T-helper 1 cell (primary cell): ENCODE measurements around the gene DOCK11.

Experiments used
- DNase-seq, 5 donors: peaks; one replicate each; pipeline ENCODE4 v3.0.0-alpha.2; 2012 to 2020

DOCK11 gene

DNA sequence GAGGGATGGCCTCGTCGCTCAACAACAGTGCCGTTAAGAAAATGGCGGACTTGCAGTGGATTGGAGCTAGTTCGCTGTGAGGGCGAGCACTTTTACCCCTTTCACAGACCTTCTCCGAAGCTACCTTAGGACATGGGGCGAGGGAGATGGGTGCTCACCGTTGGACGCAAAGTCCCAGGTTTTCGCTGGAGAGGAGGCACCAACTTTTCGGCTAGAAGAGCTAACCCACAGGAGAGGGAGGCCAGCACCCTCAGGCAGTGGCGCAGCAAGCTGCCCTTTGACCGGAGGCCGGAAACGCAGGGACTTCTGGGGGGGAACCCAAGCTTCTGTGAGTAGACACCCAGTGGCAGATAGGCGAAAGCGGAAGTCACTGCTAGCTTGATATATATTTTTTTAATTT is 138.7 kb downstream of the DOCK11 start:
- no peak for DNase-seq

GRCh38 chrX:118637997-118638396 is 142.4 kb downstream of the DOCK11 start:
- DNase-seq: no peak

- DNase-seq: no peak
These were observed 148.8 kb downstream of the DOCK11 start for GRCh38 chrX:118644378-118644777.

DNA sequence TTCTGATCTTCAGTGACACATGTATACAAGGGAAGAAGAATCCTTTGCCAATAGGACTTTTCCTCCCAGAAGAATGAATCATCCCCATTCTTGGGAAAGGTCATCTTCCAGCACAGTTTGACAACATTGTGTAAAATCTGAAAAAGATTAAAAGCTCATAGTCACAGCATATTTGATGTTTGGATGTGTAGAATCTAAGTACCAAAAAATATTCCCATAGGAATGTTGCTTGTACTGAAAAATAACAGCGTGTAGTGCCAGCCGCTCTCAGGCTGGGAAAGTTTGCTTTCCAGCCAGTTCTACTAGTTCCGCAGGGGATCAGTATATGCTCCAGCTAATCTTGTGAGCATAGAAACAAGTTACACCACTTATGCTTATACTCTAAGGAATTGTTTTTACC is 157.1 kb downstream of the DOCK11 start:
- DNase-seq: no peak

DNA sequence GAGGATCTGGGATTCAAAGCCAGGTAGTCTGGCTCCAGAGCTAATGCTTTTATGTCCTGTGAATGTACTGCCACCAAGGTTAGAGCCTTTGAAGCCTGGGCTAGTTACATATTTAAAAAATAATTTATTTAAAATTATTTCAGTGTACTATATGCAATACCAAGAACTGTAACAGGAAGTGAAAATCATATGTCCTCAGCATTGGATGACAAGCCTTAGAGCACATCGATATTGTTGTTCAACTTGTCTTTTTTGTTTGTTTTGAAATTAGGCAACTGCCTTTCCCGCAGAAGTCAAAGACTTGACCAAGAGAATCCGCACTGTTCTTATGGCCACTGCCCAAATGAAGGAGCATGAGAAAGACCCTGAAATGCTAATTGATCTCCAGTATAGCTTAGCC is 158.7 kb downstream of the DOCK11 start:
- no peak for DNase-seq

DNA sequence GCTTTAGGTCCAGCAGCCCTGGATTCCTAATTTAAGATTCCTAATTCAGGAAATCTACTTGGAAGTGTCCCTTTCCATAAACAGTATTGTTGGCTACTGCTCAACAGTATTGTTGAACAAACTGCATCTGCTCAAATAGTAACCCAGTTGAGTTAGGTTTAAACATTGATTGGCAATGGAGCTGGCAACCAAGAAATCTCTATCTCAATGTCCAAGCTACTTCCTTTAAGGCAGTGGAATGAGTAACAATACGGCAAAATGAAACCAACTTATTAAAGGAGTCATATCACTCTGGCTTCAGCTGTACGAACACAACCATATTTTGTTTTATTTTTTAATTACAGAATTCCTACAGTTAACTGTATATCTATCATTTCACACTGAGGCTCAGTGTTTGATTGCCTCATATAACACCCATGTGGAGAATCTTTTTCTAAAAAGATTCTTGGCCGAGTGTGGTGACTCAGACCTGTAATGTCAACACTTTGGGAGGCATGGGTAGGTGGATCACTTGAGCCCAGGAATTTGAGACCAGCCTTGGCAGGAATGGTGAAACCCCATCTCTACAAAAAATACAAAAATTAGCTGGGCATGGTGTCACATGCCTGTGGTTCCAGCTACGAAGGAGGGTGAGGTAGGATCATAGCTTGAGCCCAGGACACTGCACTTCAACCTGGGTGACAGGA is 160.1 kb downstream of the DOCK11 start:
- DNase-seq: no peak

DNA sequence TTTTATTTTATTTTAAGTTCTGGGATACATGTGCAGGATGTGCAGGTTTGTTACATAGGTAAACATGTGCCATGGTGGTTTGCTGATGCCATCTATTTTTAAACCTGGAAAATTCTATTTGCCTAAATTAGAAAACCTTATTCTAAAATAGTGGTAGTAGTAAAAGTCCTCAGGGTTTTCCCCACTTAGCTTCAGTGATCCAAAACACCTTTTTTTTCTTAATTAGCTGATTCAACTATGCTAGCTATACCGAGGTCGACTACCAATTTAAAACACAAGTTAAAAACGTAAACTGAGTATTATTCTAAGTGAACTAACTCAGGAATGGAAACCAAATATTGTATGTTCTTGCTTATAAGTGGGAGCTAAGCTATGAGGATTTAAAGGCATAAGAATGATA is 161.8 kb downstream of the DOCK11 start:
- no peak for DNase-seq

DNA sequence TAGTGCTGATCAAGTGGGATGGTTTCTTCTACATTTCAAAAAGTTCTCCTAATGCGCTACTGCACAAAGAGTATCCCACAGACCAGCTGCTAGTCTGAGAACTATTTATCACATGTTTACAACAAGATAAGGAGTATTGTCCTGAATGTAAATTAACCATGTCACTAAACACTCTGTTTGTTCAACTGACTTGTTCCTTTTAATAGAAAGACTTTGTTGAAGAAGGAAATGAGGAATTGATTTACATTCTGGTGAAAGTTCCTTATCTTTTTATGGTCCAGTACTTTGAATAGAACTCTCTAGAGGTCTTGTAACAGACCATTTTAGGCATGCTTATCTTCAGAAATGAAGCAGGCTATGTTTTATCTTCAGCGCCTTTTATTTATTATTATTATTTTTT is 164.5 kb downstream of the DOCK11 start:
- DNase-seq: no peak

DNA sequence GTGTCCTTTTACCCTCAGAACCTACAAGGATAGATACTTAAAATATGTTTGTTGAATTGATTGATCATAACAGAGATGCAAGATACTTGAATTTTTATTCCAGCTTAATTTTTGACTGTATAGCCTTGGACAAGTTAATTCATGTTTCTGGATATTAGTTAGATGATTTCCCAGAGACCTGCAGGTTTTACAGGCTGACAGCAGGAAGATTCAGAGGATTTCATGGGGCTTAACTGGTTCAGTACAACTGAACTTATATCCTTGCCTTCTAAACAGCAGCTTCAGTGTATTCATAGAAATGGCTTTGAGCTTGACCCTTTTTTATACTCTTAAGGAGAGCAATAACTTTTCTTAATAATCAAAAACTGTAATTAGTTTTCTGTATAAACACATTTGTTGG is 169.6 kb downstream of the DOCK11 start:
- no peak for DNase-seq

DNA sequence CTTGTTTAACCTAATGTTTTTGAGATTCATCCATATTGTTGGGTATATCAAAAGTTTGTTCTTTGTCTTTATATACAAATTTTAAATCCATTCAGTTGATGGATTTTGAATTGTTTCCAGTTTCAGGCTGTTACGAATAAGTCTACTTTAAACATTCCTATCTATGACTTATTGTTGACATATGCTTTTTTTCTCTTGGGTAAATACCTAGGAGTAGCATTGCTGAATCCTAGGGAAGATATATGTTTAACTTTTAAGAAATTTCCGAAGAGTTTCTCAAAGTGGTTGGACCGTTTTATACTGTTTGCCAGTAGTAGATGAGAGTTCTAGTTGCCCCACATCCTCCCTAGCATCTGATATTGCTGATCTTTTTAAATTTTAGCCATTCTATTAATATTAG is 170.9 kb downstream of the DOCK11 start:
- no peak for DNase-seq

GRCh38 chrX:118669435-118669834 is 173.8 kb downstream of the DOCK11 start:
- DNase-seq: no peak

GRCh38 chrX:118675326-118675965 is 179.8 kb downstream of the DOCK11 start:
- DNase-seq: no peak

DNA sequence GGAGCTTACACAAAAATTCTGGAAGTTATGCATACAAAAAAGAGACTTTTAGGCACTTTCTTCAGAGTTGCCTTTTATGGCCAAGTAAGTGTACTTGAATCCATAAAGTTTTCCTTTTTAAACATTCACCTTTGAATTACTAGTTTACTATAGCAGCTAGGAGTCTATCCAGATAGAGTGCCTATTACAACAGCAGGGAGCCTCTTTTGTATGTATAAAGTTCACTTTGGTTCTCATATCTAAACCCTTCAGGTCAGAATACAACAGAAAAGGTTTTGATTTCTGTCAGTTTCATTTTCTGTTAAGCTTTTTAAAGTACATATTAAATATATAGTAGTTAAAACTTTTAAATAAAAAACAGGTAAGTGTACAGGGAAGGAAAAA is 180.3 kb downstream of the DOCK11 start:
- no peak for DNase-seq

DNA sequence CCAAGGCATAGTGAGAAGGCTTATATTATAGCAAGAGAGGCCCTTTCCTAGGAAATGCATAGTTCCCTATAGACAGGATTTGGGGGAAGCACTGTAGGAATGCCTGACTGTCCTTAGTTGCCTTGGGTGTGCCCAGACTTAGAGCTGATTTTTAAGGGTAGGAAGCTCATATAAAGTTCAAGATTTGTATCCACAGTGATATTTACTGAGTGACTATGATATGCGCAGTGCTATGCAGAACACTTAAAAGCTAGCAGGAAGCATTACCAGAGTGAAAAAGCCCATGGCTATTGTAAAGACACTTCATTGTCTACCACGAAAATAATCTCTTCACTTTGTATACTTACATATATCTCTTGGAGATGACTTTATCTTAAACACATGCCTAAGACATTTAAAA is 181.7 kb downstream of the DOCK11 start:
- no peak for DNase-seq

GRCh38 chrX:118679290-118679689 is 183.7 kb downstream of the DOCK11 start:
- DNase-seq: no peak

- DNase-seq: no peak
These were observed 186.8 kb downstream of the DOCK11 start for GRCh38 chrX:118682258-118683014.

DNA sequence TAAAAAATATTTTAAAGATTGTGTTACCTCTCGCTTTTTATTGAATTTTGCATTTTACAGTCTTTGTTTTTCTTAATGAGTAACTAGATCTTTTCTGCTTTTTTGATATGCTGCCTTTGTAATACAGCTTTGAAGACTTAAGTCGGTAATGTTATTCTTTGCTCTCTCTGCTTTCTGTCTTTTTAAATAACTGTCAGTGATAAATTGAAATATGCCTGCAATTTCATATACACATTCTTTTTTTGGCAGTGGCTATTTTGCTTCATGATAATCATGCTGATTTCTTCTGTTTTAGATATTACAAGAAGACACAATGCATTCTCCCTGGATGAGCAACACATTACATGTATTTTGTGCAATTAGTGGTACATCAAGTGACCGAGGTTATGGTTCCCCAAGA is 189.8 kb downstream of the DOCK11 start:
- no peak for DNase-seq

- DNase-seq: no peak
These were observed 193.3 kb downstream of the DOCK11 start for GRCh38 chrX:118688935-118689334.

- DNase-seq: no peak
These were observed 198.2 kb downstream of the DOCK11 start for GRCh38 chrX:118693843-118694242.

GRCh38 chrX:118694638-118695037 is 199.0 kb downstream of the DOCK11 start:
- DNase-seq: no peak

DNA sequence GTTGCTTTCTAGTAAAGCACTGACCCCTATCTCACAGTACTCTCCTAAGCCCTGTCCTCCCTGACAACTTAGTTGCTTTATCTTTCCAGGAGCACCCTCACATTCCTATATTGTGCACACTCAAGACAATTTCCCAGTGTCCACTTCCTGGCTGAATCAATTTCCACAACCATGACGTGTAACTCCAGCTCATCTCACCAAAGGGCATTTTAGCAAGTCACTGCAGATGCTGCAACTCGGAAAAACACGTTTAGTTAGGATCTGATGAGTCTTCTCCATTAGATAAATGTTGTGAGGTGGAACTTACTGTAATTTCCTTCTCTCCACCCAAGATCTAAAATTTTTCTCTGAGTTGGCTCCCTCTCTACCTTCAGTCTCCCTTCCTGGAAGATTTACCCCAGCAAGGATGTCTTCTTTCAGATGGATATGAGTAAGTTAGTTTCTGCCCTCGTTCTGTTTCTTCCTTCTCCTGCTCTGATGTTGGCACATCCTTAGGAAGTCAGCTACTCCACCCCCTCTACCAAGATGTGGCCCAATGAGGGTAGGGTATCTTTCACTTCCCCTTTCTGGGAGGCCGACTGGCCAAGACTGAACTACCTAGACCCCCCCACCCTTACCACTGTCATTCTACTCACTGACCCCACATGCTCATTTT is 203.0 kb downstream of the DOCK11 start:
- DNase-seq: no peak

- DNase-seq: no peak
These were observed 207.1 kb downstream of the DOCK11 start for GRCh38 chrX:118702741-118703140.

DNA sequence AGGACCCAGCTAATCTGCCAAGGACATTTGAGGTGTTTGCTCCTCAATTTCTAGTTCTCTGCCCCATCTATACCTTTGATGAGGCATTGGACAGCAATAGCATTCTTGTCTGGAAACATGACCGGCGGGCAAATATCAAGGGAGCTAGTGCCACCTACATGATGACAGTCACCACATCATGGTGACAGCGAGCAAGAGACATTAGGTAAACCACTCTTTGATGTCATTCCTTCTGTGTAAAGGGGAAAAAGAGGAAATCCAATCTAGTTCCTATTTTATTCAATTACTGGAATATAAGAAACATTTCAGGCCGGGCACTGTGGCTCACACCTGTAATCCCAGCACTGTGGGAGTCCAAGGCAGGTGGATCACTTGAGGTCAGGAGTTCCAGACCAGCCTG is 211.1 kb downstream of the DOCK11 start:
- no peak for DNase-seq

DNA sequence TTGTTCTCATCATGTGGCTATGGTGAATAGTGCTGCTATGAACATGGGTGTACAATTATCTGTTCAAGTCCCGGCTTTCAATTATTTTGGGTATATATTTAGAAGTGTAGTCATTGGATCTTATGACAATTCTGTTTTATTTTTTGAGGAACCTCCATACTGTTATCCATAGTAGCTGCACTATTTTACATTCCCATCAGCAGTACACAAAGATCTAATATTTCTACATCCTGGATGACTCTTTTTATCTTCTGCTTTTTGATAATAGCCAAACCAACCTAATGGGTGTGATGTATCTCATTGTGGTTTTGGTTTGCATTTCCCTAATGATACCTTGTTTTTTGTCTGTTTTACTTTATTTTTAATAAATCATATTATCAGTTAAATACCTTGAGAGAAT is 218.9 kb downstream of the DOCK11 start:
- no peak for DNase-seq
